Mesodermal cell (in vitro differentiated cells): Measurements from ENCODE around the gene ESYT2.

Source experiments
- H3K27ac ChIP-seq: 2 replicates; pipeline ENCODE4 v1.7.0; 2013; ENCODE audit warnings: mild to moderate bottlenecking, low read depth, low read length, moderate library complexity; ENCODE audit not compliant: severe bottlenecking
- H3K36me3 ChIP-seq: 2 replicates; pipeline ENCODE4 v1.7.1; 2013; ENCODE audit warnings: mild to moderate bottlenecking, low read length, moderate library complexity; ENCODE audit not compliant: control insufficient read depth, insufficient read depth
- H3K4me1 ChIP-seq: one replicate; pipeline ENCODE4 v1.7.1; 2013; ENCODE audit warnings: mild to moderate bottlenecking, low read length; ENCODE audit not compliant: insufficient read depth, control insufficient read depth, poor library complexity, severe bottlenecking
- H3K4me3 ChIP-seq: 2 replicates; pipeline ENCODE4 v1.7.0; 2013; ENCODE audit warnings: low read length, control low read depth, mild to moderate bottlenecking; ENCODE audit not compliant: insufficient read depth, poor library complexity, severe bottlenecking; ENCODE audit errors: extremely low read depth
- H3K9me3 ChIP-seq: 2 replicates; pipeline ENCODE4 v1.7.1; 2013; ENCODE audit warnings: mild to moderate bottlenecking, low read length, moderate library complexity; ENCODE audit not compliant: control insufficient read depth
- WGBS, 2 experiments: methylation state at CpG; one replicate each; pipeline ENCODE4 v1.1.5; 2013; ENCODE audit warnings: missing lambda C conversion rate in 2 of 2; ENCODE audit not compliant: insufficient coverage in 2 of 2; 5-methylcytosine and 5-hydroxymethylcytosine counted together

The ESYT2 gene

DNA sequence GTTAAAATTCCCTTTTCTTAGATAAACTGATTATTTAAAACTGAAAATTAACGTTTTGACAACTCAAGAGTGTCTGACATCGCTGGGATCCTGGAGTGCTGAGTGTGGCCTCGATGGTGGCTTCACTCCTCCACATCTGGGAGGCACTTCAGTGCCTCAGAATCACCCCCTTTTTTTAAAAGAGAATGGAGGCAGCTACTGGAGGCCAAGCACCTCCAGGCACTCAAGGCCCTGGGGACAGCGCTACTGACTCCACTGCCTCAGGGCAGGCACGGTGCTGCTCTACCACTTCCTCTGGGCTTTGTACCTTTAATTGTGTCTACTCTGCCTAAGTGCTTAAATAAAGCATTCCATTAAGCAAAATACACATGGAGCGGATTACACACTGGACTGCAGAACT lies 97.5 kb downstream of the ESYT2 start:
- Histone ChIP-seq H3K4me3 (no peak overlapping the region), H3K27ac (no peak overlapping the region), H3K36me3 (peaks cover 59% of the 10 kb centered on the region), H3K9me3 (no peaks in the 10 kb centered on the region), H3K4me1 (no peaks in the 10 kb centered on the region)
- WGBS, 2 experiments: 94 to 97% methylated on average over 4 to 6 of the region's 6 CpGs

DNA sequence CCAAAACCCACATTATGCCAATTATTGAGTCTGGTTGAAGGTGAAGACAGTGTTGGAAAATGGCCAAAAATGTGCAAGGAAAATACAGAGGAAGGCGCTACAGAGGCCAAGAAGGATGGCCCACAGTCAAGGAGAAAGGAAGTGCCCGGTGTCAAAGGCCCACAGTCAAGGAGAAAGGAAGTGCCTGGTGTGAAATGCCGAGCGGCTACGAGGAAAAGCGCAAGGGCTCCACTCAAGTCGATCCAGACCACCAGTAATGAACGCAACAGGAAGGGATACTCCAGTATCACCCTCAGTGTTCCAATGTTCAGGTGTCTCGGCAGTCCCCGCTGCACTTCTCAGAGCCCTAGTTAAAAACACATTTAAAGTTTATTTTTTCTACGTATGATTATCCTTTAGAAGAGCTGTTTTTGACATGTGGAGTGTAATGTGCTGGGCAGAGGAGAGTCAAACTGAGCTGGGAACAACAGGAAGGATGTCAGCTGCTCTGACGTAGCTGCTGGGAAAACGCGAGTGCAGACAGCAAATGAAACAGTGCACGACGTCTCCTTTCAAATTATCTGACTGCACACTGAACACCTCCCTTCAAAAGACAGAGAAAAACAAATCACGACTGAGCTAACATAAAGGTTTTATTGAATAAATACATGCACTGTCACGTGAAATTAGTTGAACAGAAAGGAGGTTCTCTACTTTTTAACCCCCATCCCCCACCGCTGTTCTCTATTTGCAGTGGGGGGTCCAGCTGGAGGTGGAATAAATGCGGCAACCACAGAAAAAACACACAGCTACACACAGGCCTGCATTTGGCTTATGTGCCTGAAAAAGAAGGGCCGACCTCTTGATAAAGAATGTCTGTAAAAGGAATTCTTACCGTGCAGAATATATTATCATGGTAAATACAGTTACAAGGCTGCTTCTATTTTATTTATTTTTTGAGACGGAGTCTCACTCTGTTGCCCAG lies 98.6 kb downstream of the ESYT2 start:
- Histone ChIP-seq H3K36me3 (peaks cover 50% of the 10 kb centered on the region), H3K4me1 (no peaks in the 10 kb centered on the region), H3K27ac (peak overlapping the region; percentile 29), H3K4me3 (no peak overlapping the region), H3K9me3 (no peaks in the 10 kb centered on the region)
- WGBS, 2 experiments: 85 to 93% methylated on average over 11 to 16 of the region's 23 CpGs

DNA sequence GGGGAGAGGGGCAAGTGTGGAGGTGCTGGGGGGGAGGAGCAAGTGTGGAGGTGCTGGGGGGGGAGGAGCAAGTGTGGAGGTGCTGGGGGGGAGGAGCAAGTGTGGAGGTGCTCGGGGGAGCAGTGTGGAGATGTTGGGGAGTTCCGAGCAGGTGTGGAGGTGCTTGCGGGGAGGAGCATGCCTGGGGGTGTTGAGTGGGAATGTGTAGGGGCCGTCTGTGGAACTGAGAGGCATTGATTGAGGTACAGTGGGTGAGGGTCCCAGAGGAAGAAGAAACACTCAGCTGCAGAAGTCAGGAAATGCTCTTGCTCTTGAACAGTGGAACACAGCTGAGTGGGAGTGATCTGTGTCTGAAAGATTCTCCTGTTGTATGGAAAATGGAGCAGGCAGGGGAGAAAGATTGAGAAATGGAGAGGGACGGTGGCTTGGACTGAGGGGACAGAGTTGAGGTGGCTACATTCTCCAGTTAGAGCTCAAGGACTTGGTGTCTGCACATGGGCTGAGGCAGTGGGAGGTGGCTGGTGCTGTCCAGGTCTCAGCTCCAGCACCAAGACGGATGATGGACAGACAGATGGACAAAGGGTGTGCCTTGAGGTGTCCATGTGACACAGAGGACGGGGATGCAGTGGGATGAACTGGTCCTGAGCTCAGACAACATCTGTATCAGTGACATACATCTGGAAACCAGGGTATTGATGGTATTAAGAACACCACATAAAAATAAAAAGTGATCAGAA lies 99.5 kb downstream of the ESYT2 start:
- 89 to 93% methylated on average over 5 to 6 of the region's 7 CpGs for WGBS, 2 experiments
- Histone ChIP-seq H3K4me1 (no peaks in the 10 kb centered on the region), H3K27ac (no peak overlapping the region)

DNA sequence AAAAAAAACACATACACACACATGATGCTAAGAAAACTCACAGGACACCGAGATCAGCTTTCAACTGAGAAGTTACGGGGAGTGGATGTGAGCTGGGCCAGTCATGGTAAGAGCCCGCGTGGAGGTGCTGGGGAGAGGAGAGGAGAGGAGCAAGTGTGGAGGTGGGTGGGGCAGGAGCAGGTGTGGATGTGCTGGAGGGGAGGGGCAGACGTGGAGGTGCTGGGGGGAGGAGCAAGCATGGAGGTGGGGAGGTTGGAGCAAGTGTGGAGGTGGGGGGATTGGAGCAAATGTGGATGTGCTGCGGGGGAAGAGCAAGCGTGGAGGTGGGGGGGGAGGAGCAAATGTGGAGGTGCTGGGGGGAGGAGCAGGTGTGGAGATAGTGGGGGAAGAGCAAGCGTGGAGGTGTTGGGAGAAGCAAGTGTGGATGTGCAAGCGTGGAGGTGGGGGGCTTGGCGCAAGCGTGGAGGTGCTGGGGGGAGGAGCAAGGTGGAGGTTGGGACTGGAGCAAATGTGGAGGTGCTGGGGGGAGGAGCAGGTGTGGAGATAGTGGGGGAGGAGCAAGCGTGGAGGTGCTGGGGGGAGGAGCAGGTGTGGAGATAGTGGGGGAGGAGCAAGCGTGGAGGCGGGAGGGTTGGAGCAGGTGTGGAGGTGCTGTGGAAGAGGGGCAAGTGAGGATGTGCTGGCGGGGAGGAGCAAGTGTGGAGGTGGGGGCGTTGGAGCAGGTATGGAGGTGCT lies 100.2 kb downstream of the ESYT2 start:
- Histone ChIP-seq H3K36me3 (peaks cover 36% of the 10 kb centered on the region), H3K4me3 (no peak overlapping the region), H3K9me3 (no peaks in the 10 kb centered on the region), H3K27ac (no peak overlapping the region), H3K4me1 (no peaks in the 10 kb centered on the region)
- WGBS, 2 experiments: 92 to 93% methylated on average over 8 to 14 of the region's 16 CpGs

More for the DNA sequence above, 99.5 kb downstream of the ESYT2 start:
- Histone ChIP-seq H3K9me3 (no peaks in the 10 kb centered on the region), H3K4me3 (no peak overlapping the region), H3K36me3 (peaks cover 43% of the 10 kb centered on the region)

- Histone ChIP-seq H3K36me3 (peaks cover 26% of the 10 kb centered on the region), H3K4me1 (no peaks in the 10 kb centered on the region), H3K9me3 (no peaks in the 10 kb centered on the region), H3K4me3 (no peak overlapping the region), H3K27ac (no peak overlapping the region)
- 87 to 93% methylated on average over 3 to 4 of the region's 5 CpGs for WGBS, 2 experiments
These were observed 101.6 kb downstream of the ESYT2 start for GRCh38 chr7:158727690-158728089.

- H3K4me3 ChIP-seq: no peak overlapping the region
- H3K27ac ChIP-seq: no peak overlapping the region
- 84 to 91% methylated on average over 3 to 4 of the region's 4 CpGs for WGBS, 2 experiments
- peaks cover 13% of the 10 kb centered on the region for H3K36me3 ChIP-seq
- no peaks in the 10 kb centered on the region for H3K9me3 ChIP-seq
- H3K4me1 ChIP-seq: no peaks in the 10 kb centered on the region
These were observed 103.0 kb downstream of the ESYT2 start for GRCh38 chr7:158726277-158726807.

DNA sequence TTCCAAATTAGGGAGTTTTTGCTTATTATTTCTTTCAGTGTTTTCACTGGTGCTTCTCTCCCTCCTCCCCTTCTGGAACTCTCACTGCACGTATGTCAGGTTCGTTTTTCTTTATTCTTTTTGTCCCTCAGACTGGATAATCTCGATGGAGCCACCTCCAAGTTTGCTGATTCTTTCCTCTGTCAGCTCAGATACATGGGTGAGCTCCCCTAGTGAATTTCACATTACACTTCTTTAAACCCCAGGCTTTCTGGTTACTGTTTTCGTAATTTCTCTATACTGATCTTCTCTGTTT lies 103.9 kb downstream of the ESYT2 start:
- H3K4me3 ChIP-seq: no peak overlapping the region
- WGBS, 2 experiments: 85 to 86% methylated on average over 4 of the region's 4 CpGs

DNA sequence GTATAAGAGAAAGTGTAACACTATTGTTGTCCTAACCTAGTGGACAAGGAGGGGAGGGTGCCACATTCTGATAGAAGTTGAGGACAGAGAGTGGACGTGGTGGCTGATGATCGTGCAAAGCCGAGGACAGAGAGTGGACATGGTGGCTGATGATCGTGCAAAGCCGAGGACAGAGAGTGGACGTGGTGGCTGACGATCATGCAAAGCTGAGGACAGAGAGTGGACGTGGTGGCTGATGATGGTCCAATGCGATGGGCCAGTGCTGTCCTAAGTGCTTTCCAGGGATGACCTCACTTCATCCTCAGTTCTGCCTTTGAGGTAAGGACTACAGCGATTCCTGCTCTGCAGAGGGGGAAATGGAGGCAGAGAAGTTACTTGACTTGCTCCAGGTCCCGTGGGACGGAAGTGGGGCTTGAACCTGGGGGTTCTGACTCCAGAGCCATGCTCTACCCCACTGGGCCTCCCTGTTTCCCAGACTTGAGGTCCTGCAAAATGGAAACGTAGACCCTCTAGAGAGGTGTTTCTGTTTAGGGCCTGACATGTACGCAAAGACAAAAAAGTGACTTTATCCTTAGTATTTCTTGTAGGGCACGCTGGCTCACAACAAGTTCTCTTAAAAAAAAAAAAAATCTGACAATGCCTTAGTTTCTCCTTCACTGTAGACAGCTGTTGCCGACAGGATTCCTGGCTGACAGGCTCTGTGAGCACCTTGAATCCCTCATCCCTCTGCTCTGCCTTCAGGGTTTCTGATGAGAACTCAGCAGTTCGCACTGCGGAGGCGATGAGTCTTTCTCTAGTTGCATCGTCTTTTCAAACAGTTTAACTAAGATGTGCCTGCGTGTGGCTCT lies 104.4 kb downstream of the ESYT2 start:
- Histone ChIP-seq H3K36me3 (peaks cover under 1% of the 10 kb centered on the region), H3K9me3 (no peaks in the 10 kb centered on the region), H3K27ac (no peak overlapping the region), H3K4me1 (no peaks in the 10 kb centered on the region), H3K4me3 (no peak overlapping the region)
- 91 to 95% methylated on average over 15 to 20 of the region's 21 CpGs for WGBS, 2 experiments

More for the DNA sequence above, 103.9 kb downstream of the ESYT2 start:
- H3K4me1 ChIP-seq: no peaks in the 10 kb centered on the region
- no peaks in the 10 kb centered on the region for H3K9me3 ChIP-seq
- peaks cover 6% of the 10 kb centered on the region for H3K36me3 ChIP-seq
- no peak overlapping the region for H3K27ac ChIP-seq

GRCh38 chr7:158723714-158724385 lies 105.5 kb downstream of the ESYT2 start:
- Histone ChIP-seq H3K36me3 (no peaks in the 10 kb centered on the region), H3K4me3 (no peak overlapping the region), H3K4me1 (no peaks in the 10 kb centered on the region), H3K27ac (no peak overlapping the region), H3K9me3 (no peaks in the 10 kb centered on the region)
- 82 to 94% methylated on average over 10 to 12 of the region's 12 CpGs for WGBS, 2 experiments
